GM19240 (cell line): Measurements from ENCODE around the gene MYL11.

ENCODE experiments used
- DNase-seq: peaks from one replicate; pipeline ENCODE4 v3.0.0; 2011; ENCODE audit warnings: low spot score; ENCODE audit not compliant: insufficient read length

MYL11 gene

GRCh38 chr16:30417529-30418349, 43.1 kb downstream of the MYL11 start:
- DNase-seq = peak; percentile 79

DNA sequence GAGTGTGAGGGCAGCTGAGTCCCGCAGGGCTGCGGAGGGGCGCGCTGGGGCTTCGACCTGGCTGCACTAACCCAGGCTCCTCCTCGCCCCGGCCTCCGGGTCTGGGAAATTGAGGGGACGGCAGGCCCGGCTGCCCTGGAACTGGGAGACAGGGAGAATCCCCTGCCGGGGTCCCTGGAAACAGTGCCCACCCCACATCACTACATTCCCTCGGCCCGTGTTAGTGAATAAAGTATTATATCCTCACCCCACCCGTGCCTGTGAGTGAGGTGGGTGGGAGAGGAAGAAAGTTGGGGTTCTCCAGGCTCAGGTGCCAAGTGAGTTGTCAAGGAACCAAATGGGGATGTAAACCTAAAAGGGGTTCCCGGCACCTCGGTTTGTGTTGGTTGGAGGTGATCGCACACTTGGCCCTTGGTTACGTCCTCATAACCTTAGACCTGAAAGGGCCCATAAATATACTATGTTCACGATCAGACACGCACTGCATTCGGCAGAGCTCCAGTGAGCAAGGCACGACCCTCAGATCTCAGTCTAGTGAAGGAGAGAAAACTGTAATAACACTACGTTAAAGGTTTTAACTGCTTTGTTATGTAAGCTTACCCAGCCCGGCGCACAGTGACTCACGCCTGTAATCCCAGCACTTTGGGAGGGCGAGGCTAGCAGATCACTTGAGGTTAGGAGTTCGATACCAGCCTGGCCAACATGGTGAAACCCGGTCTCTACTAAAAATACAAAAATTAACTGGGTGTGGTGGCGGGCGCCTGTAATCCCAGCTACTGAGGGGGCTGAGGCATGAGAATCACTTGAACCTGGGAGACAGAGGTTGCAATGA, 44.0 kb downstream of the MYL11 start:
- DNase-seq = no peak

DNA sequence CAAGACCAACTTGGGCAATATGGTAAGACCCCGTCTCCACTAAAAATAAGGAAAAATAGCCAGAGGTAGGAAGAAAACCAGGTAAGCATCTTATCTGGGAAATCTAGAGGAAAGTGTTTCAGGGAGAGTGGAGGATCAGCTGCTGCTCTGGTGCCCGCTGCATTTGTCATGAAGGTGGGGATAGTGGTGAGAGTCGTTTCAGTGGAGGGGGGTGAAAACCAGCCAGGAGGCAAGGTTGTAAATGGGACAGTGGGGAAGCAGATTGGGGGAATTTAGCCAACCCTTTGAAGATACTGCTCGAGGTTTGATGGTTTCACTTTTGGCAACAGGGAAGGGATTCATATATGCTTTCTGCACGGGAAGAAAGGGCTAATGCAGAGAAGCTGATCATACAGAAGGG, 46.4 kb downstream of the MYL11 start:
- DNase-seq = no peak
